Mesothelial cell of epicardium (in vitro differentiated cells): ENCODE data around the gene AOPEP. TPM values are rescaled to one million over a fixed set of nuclear protein-coding genes. Genes with fewer than 3 reads are reported as not detected.

Source experiments
- DNase-seq, 2 experiments: peaks; one replicate each; pipeline ENCODE4 v3.0.0; 2021; ENCODE audit warnings: low spot score in 2 of 2; ENCODE audit not compliant: unreplicated experiment in 2 of 2
- H3K27ac Mint-ChIP-seq: 2 replicates; pipeline ENCODE4 v1.8.0; 2021; ENCODE audit warnings: mixed read lengths
- H3K27me3 Mint-ChIP-seq: 2 replicates; pipeline ENCODE4 v1.8.0; 2021; ENCODE audit warnings: low read depth, mixed read lengths
- H3K36me3 Mint-ChIP-seq: 2 replicates; pipeline ENCODE4 v1.8.0; 2021; ENCODE audit warnings: mixed read lengths
- H3K4me1 Mint-ChIP-seq: 2 replicates; pipeline ENCODE4 v1.8.0; 2021; ENCODE audit warnings: mixed read lengths
- H3K4me3 Mint-ChIP-seq: 2 replicates; pipeline ENCODE4 v1.8.0; 2021; ENCODE audit warnings: mild to moderate bottlenecking, moderate library complexity, mixed read lengths
- H3K9me3 Mint-ChIP-seq: 2 replicates; pipeline ENCODE4 v1.8.0; 2021; ENCODE audit warnings: mixed read lengths
- total RNA-seq: library from RNA; stranded (reverse); gene quantifications from 3 replicates; pipeline ENCODE4 v1.2.1, GENCODE V29; 2021
- TF ChIP-seq, protein P1 (sequence below): fragments of 200-600 bp; sonication (generic); IDR thresholded peaks from one replicate; pipeline ENCODE4 v1.5.0; 2021; ENCODE audit warnings: antibody characterized with exemption; ENCODE audit not compliant: unreplicated experiment

Gene AOPEP
- total RNA-seq, 1 donor from 2014 or later: 63.0 TPM

DNA sequence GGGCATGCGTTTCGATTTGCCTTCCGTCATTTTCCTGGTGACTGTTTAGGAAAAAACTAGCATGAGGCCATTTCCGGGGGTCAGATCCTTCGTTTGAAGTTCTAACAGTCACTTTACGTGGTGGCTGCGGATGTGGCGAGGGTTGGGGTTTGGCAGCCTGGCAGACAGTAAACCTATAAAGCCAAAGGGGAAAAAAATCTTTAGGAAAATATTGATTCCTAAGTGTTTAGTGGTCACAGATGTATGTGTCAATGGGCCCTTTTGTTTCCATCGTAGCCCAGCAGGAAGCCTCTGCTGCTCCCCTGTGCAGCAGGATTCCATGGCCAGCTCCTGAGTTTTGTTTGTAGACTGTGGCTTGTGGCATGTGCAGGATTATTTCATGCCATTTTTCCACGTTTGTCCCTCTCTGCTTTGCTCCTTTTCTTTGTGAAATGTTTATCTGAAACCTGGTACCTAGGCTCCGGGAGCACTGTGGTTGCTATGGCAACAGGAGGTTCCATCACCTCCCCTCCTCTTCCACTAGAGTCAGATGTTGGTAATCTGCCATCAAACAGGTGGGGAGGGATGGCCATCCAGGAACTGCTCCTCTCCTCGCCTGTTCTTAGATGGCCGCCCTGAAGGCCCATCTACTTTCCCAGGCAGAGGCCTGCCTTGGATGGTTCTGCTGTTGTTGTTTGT lies 202.3 kb downstream of the AOPEP start:
- Mint-ChIP-seq H3K4me1 (peaks cover 51% of the 10 kb centered on the region), H3K27me3 (no peaks in the 10 kb centered on the region), H3K4me3 (no peak overlapping the region), H3K9me3 (no peaks in the 10 kb centered on the region), H3K36me3 (peaks cover 7% of the 10 kb centered on the region), H3K27ac (no peak overlapping the region)
- TF ChIP-seq, protein P1, sequence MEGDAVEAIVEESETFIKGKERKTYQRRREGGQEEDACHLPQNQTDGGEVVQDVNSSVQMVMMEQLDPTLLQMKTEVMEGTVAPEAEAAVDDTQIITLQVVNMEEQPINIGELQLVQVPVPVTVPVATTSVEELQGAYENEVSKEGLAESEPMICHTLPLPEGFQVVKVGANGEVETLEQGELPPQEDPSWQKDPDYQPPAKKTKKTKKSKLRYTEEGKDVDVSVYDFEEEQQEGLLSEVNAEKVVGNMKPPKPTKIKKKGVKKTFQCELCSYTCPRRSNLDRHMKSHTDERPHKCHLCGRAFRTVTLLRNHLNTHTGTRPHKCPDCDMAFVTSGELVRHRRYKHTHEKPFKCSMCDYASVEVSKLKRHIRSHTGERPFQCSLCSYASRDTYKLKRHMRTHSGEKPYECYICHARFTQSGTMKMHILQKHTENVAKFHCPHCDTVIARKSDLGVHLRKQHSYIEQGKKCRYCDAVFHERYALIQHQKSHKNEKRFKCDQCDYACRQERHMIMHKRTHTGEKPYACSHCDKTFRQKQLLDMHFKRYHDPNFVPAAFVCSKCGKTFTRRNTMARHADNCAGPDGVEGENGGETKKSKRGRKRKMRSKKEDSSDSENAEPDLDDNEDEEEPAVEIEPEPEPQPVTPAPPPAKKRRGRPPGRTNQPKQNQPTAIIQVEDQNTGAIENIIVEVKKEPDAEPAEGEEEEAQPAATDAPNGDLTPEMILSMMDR: no peak
- DNase-seq: no peak

DNA sequence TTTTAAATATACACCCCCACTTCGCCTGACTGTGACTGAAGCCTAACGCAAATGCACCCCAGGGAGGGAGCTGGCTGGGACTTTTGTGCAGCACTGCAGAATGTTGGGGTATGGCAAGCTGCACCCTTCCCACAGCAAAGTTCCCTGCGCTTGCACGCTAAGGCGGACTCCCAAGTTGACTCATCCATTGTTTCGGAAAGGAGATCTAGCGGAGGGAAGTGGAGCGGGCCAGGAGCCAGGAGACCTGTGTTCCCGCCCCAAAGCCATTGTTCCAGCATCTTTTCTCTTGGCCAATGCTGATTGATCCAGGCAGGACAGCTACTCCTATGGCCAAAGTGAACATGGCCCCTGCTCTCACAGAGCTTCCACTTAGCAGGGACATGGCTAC lies 202.9 kb downstream of the AOPEP start:
- DNase-seq: no peak
- TF ChIP-seq, protein P1: no peak
- Mint-ChIP-seq H3K4me1 (peaks cover 45% of the 10 kb centered on the region), H3K9me3 (no peaks in the 10 kb centered on the region), H3K27ac (no peak overlapping the region), H3K36me3 (peaks cover 7% of the 10 kb centered on the region), H3K4me3 (no peak overlapping the region), H3K27me3 (no peaks in the 10 kb centered on the region)

DNA sequence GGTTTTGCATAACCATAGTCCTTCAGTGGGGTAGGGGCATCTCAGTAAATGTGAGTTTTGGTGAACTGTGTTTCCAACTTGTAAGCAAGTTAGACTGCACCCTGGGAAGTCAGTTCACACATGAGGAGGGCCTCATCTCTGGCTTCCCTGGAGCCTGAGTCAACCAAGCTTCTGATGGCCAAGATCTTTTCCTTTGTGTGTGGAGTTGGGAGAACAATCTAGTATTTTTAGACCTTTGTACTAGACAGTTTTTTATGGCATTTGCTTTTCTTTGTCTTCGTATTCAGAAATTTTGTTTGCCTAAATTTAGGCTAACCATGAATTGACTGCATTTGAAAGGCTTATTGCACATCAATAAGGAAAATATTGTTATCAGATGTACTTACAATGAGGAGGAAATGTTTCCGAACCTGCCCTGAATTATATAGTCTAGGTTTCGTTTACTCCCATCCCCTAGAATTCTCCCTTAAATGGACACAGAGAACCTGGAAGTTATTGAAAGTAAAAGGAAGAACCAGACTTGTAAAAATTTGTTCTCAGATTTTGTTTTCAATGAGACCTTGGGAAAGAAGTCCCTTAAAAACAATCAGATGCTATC lies 204.6 kb downstream of the AOPEP start:
- Mint-ChIP-seq H3K27ac (no peak overlapping the region), H3K4me1 (peaks cover 35% of the 10 kb centered on the region), H3K27me3 (no peaks in the 10 kb centered on the region), H3K9me3 (no peaks in the 10 kb centered on the region), H3K36me3 (peaks cover 8% of the 10 kb centered on the region), H3K4me3 (no peak overlapping the region)
- DNase-seq: no peak
- TF ChIP-seq, protein P1: no peak

DNA sequence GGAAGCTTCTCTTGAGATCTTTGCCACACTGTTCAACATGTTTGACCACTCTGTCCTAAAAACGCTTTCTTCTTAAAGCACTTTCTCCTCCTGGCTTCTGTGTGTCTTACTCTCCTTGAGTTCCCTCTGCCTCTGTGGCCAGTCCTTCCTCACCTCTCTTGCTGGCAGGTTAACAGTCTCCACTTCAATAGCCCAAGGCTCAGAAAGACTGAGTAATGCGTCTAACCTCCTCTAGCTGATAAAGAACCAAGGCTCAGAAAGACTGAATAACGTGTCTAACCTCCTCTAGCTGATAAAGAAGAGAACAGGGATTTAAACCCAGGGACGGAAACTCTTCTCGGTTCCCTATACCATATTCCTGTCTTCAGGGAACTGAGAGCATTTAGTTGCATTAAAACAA lies 205.2 kb downstream of the AOPEP start:
- Mint-ChIP-seq H3K4me3 (no peak overlapping the region), H3K9me3 (no peaks in the 10 kb centered on the region), H3K36me3 (peaks cover 11% of the 10 kb centered on the region), H3K4me1 (peaks cover 30% of the 10 kb centered on the region), H3K27me3 (no peaks in the 10 kb centered on the region), H3K27ac (peak overlapping the region; percentile 27)
- TF ChIP-seq, protein P1: no peak
- DNase-seq: no peak

DNA sequence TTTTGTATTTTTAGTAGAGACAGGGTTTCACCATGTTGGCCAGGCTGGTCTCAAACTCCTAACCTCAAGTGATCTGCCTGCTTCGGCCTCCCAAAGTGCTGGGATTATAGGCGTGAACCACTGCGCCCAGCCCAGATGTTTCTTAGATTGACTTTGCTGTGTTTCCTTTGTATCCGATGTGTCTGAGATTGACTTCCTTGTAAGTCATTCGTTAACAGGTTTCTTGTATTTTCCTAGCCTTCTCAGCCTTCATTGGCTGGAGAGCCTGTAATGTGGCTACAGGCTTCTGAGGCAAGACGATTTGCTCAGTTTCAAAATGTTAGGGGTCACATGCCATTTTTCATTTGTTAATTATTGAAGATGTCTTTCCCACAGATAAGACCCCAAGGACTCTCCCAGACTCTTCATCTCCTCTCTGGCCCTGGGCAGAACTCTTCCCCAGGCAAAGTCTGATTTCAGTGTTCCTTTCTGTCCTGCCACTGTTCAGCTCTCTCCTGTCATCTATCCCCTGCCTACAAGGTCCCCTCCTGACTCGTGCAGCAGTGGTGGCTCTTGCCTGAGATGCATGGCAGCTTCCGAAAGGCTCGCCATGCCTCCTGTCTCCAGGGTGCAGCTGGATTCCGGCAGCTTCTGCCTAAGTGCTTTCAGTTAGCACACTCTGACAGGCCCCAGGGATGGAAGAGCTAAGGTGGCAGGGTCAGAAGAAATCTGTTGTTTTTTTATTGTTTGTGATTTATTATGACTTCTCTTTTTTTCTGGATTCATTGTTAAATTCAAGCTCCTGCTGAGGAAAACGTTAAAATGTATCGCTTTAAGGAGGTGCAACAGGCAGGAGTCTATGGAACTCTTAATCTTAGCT lies 206.4 kb downstream of the AOPEP start:
- H3K27ac Mint-ChIP-seq: peak overlapping the region; percentile 45
- peaks cover 5% of the 10 kb centered on the region for H3K36me3 Mint-ChIP-seq
- no peak overlapping the region for H3K4me3 Mint-ChIP-seq
- DNase-seq: no peak
- no peaks in the 10 kb centered on the region for H3K9me3 Mint-ChIP-seq
- H3K27me3 Mint-ChIP-seq: no peaks in the 10 kb centered on the region
- TF ChIP-seq, protein P1: no peak
- peaks cover 24% of the 10 kb centered on the region for H3K4me1 Mint-ChIP-seq
